Measurements from ENCODE around the gene LCA5. TPM values are rescaled to one million over a fixed set of nuclear protein-coding genes. Genes with fewer than 3 reads are reported as not detected.
"Not testable (repeated sequence)": the region's sequence is repeated elsewhere in the genome, so short reads cannot be mapped to it uniquely, and the experiment has no call there.

LCA5 gene
- total and polyA plus RNA-seq, 2 donors (not counting 1 experiment from before 2014, with no cell fraction given) = 0.12 to 0.91 TPM

DNA sequence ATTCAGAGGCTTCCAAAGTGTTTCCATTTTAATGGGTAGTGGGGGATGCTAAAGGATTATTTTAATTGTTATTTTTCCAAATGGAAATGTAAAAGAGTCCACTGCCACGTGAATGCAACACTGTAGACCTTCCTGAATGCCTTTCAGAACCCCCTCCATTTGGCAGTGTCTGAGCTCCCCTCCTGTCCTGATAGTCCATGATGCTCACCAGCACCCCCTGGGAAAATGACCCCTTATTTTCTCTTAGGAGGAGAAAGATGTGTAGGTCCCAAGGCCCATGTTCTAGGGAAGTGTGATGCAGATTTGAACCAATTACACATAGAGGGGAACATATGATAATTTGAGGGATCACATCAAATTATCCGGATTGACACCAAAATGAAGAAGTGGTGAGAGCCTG is 47.1 kb upstream of the LCA5 start:
- intact Hi-C loops (cut with micrococcal nuclease) = no loop called here
- DNase-seq = no peak
- Mint-ChIP-seq H3K27ac (no peak overlapping the region), H3K4me3 (no peak overlapping the region), H3K27me3 (no peaks in the 10 kb centered on the region), H3K9me3 (ENCODE audit: insufficient read depth) (peaks cover 9% of the 10 kb centered on the region), H3K4me1 (no peaks in the 10 kb centered on the region)
- H3K4me3 ChIP-seq (ENCODE audit: control extremely low read depth in 1 of 5, extremely low read depth in 1 of 5, insufficient read depth in 1 of 5, low read depth in 2 of 5, low read length in 4 of 5) = no peak overlapping the region
- TF ChIP-seq, protein P1, sequence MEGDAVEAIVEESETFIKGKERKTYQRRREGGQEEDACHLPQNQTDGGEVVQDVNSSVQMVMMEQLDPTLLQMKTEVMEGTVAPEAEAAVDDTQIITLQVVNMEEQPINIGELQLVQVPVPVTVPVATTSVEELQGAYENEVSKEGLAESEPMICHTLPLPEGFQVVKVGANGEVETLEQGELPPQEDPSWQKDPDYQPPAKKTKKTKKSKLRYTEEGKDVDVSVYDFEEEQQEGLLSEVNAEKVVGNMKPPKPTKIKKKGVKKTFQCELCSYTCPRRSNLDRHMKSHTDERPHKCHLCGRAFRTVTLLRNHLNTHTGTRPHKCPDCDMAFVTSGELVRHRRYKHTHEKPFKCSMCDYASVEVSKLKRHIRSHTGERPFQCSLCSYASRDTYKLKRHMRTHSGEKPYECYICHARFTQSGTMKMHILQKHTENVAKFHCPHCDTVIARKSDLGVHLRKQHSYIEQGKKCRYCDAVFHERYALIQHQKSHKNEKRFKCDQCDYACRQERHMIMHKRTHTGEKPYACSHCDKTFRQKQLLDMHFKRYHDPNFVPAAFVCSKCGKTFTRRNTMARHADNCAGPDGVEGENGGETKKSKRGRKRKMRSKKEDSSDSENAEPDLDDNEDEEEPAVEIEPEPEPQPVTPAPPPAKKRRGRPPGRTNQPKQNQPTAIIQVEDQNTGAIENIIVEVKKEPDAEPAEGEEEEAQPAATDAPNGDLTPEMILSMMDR (IDR thresholded peaks at IDR 0.05) = no peak
- no peak for TF ChIP-seq EZH2 (IDR thresholded peaks at IDR 0.05; ENCODE audit: borderline replicate concordance, insufficient read depth, low read depth, low read length, poor library complexity, severe bottlenecking)
- H3K4me1 ChIP-seq (ENCODE audit: control insufficient read depth in 2 of 2, insufficient read depth in 2 of 2, low read length in 2 of 2) = no peaks in the 10 kb centered on the region
- ChIA-PET CTCF (no interaction called here), POLR2A (no interaction called here)
- no peak overlapping the region for H2AFZ ChIP-seq (ENCODE audit: insufficient read depth, low read depth, low read length, poor library complexity, severe bottlenecking)
- no peak overlapping the region for H3K4me2 ChIP-seq (replicated peaks; ENCODE audit: low read depth, low read length, poor library complexity, severe bottlenecking)
- no peaks in the 10 kb centered on the region for H4K20me1 ChIP-seq (ENCODE audit: control insufficient read depth, insufficient read depth, low read length, poor library complexity, severe bottlenecking)
- 67% methylated on average over 1 of the region's 2 CpGs for WGBS (ENCODE audit: insufficient coverage)
- H3K79me2 ChIP-seq (ENCODE audit: control insufficient read depth, insufficient read depth, low read length) = no peaks in the 10 kb centered on the region
- H3K9ac ChIP-seq (ENCODE audit: low read length) = no peak overlapping the region
- no peaks in the 10 kb centered on the region for H3K27me3 ChIP-seq (replicated peaks in 1 of 4; ENCODE audit: control extremely low read depth in 1 of 4, control insufficient read depth in 3 of 4, insufficient read depth in 4 of 4, low read length in 3 of 4)
- H3K36me3 ChIP-seq (replicated peaks in 1 of 2; ENCODE audit: control extremely low read depth in 1 of 2, control insufficient read depth in 1 of 2, extremely low read depth in 1 of 2, insufficient read depth in 2 of 2, low read length in 1 of 2) = no peaks in the 10 kb centered on the region
- H3K27ac ChIP-seq (ENCODE audit: low read length in 2 of 2) = no peak overlapping the region
- no peaks in the 10 kb centered on the region for H3K9me3 ChIP-seq (ENCODE audit: control extremely low read depth in 1 of 3, control insufficient read depth in 2 of 3, insufficient read depth in 1 of 3, low read length in 2 of 3)
- ATAC-seq (ENCODE audit: low read depth) = no peak

DNA sequence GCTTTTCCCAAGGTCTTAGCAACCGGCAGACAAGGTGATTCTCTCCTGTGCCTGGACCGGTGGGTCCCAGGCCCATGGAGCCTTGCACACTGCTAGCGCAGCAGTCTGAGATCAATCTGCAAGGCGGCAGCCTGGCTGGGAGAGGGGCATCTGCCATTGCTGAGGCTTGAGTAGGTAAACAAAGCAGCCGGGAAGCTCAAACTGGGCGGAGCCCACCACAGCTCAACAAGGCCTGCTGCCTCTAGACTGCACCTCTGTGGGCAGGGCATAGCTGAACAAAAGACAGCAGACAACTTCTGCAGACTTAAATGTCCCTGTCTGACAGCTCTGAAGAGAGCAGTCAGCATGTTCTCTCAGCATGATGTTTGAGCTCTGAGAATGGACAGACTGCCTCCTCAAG is 40.7 kb upstream of the LCA5 start:
- WGBS (ENCODE audit: insufficient coverage) = 90% methylated on average over 6 of the region's 6 CpGs
- H3K4me3 Mint-ChIP-seq; H2AFZ ChIP-seq (ENCODE audit: insufficient read depth, low read depth, low read length, poor library complexity, severe bottlenecking); H3K9me3 ChIP-seq (ENCODE audit: control extremely low read depth in 1 of 3, control insufficient read depth in 2 of 3, insufficient read depth in 1 of 3, low read length in 2 of 3); POLR2A ChIA-PET; H3K4me3 ChIP-seq (ENCODE audit: control extremely low read depth in 1 of 5, extremely low read depth in 1 of 5, insufficient read depth in 1 of 5, low read depth in 2 of 5, low read length in 4 of 5); H3K9ac ChIP-seq (ENCODE audit: low read length); H3K27ac Mint-ChIP-seq; CTCF ChIA-PET; H3K27ac ChIP-seq (ENCODE audit: low read length in 2 of 2); intact Hi-C loops (cut with micrococcal nuclease); H3K27me3 ChIP-seq (replicated peaks in 1 of 4; ENCODE audit: control extremely low read depth in 1 of 4, control insufficient read depth in 3 of 4, insufficient read depth in 4 of 4, low read length in 3 of 4); DNase-seq; H3K4me1 ChIP-seq (ENCODE audit: control insufficient read depth in 2 of 2, insufficient read depth in 2 of 2, low read length in 2 of 2); ATAC-seq (ENCODE audit: low read depth); H4K20me1 ChIP-seq (ENCODE audit: control insufficient read depth, insufficient read depth, low read length, poor library complexity, severe bottlenecking); H3K27me3 Mint-ChIP-seq; H3K79me2 ChIP-seq (ENCODE audit: control insufficient read depth, insufficient read depth, low read length); H3K4me1 Mint-ChIP-seq; H3K4me2 ChIP-seq (replicated peaks; ENCODE audit: low read depth, low read length, poor library complexity, severe bottlenecking); H3K9me3 Mint-ChIP-seq (ENCODE audit: insufficient read depth); H3K36me3 ChIP-seq (replicated peaks in 1 of 2; ENCODE audit: control extremely low read depth in 1 of 2, control insufficient read depth in 1 of 2, extremely low read depth in 1 of 2, insufficient read depth in 2 of 2, low read length in 1 of 2): not testable (repeated sequence)

Measured in B cell (primary cell).